Measurements from ENCODE around the gene TRIO.

Gene TRIO

GRCh38 chr5:14310901-14311300, 167.8 kb downstream of the TRIO start:
- ATAC-seq = no peak
- no peak for TF ChIP-seq TCF4 (CRISPR knock-in tag; IDR thresholded peaks at IDR 0.05; ENCODE audit: borderline replicate concordance)
- TF ChIP-seq, protein P1, sequence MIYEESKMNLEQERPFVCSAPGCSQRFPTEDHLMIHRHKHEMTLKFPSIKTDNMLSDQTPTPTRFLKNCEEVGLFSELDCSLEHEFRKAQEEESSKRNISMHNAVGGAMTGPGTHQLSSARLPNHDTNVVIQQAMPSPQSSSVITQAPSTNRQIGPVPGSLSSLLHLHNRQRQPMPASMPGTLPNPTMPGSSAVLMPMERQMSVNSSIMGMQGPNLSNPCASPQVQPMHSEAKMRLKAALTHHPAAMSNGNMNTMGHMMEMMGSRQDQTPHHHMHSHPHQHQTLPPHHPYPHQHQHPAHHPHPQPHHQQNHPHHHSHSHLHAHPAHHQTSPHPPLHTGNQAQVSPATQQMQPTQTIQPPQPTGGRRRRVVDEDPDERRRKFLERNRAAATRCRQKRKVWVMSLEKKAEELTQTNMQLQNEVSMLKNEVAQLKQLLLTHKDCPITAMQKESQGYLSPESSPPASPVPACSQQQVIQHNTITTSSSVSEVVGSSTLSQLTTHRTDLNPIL (CRISPR knock-in tag; IDR thresholded peaks at IDR 0.05; ENCODE audit: low read depth) = no peak
- no peak for TF ChIP-seq PATZ1 (CRISPR knock-in tag; IDR thresholded peaks at IDR 0.05; ENCODE audit: borderline replicate concordance)
- TF ChIP-seq BACH2 (CRISPR knock-in tag; IDR thresholded peaks at IDR 0.05; ENCODE audit: borderline replicate concordance) = no peak
- no peak for TF ChIP-seq SNAI2 (CRISPR knock-in tag; IDR thresholded peaks at IDR 0.05)
- no peak for TF ChIP-seq ESRRG (CRISPR knock-in tag; IDR thresholded peaks at IDR 0.05)
- no peak for TF ChIP-seq ARNTL (CRISPR knock-in tag; IDR thresholded peaks at IDR 0.05; ENCODE audit: borderline replicate concordance, low read depth)
- no peak for TF ChIP-seq ZNF565 (CRISPR knock-in tag; conservative IDR thresholded peaks at IDR 0.05; ENCODE audit: low read depth)
- no peak for TF ChIP-seq GLIS3 (CRISPR knock-in tag; IDR thresholded peaks at IDR 0.05)
- TF ChIP-seq OSR1 (CRISPR knock-in tag; IDR thresholded peaks at IDR 0.05) = no peak
- TF ChIP-seq CSDC2 (CRISPR knock-in tag; IDR thresholded peaks at IDR 0.05) = no peak
- no peak for TF ChIP-seq TOX (CRISPR knock-in tag; IDR thresholded peaks at IDR 0.05; ENCODE audit: borderline replicate concordance)

DNA sequence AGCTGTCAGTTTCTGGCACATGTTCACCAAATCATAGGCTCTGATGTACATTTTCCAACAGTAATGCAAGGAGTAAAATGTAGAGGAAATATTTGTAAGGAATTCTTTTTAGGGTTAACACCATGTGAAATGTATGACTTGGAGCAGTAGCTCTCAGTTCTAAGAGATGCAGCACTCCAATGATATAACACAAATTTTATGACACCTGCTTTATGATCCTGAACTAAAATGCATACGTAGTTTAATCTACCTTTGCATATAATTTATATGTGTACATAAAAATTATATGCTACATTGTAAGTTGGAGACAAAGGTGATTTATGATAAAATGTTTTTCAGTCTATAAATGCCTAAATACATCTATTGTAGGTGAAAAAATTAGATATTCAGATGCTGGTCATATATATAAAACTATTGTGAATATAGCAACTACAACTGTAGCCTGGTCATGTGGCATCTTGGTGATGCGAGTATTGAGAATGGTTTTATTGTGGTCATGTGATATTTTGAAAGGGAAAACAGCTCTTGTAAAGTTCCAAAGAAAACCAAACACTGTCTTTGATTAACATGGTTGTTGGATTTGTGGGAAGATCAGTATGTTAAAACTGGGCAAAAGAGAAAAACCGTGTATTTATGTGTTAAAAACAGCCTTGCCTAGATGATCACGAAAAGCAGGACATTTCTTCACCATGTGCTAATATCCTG, 171.0 kb downstream of the TRIO start:
- TF ChIP-seq ZNF565 (CRISPR knock-in tag; conservative IDR thresholded peaks at IDR 0.05; ENCODE audit: low read depth) (no peak), ZNF70 (CRISPR knock-in tag; IDR thresholded peaks at IDR 0.05) (no peak), ZC3H10 (CRISPR knock-in tag; IDR thresholded peaks at IDR 0.05) (no peak), PATZ1 (CRISPR knock-in tag; IDR thresholded peaks at IDR 0.05; ENCODE audit: borderline replicate concordance) (no peak), TCF4 (CRISPR knock-in tag; IDR thresholded peaks at IDR 0.05; ENCODE audit: borderline replicate concordance) (no peak), PPARA (CRISPR knock-in tag; IDR thresholded peaks at IDR 0.05; ENCODE audit: borderline replicate concordance) (no peak), BACH2 (CRISPR knock-in tag; IDR thresholded peaks at IDR 0.05; ENCODE audit: borderline replicate concordance) (no peak), GLIS3 (CRISPR knock-in tag; IDR thresholded peaks at IDR 0.05) (no peak), SNAI2 (CRISPR knock-in tag; IDR thresholded peaks at IDR 0.05) (no peak), OSR1 (CRISPR knock-in tag; IDR thresholded peaks at IDR 0.05) (no peak)
- TF ChIP-seq, protein P1 (CRISPR knock-in tag; IDR thresholded peaks at IDR 0.05; ENCODE audit: low read depth) = no peak
- TF ChIP-seq, protein P2, sequence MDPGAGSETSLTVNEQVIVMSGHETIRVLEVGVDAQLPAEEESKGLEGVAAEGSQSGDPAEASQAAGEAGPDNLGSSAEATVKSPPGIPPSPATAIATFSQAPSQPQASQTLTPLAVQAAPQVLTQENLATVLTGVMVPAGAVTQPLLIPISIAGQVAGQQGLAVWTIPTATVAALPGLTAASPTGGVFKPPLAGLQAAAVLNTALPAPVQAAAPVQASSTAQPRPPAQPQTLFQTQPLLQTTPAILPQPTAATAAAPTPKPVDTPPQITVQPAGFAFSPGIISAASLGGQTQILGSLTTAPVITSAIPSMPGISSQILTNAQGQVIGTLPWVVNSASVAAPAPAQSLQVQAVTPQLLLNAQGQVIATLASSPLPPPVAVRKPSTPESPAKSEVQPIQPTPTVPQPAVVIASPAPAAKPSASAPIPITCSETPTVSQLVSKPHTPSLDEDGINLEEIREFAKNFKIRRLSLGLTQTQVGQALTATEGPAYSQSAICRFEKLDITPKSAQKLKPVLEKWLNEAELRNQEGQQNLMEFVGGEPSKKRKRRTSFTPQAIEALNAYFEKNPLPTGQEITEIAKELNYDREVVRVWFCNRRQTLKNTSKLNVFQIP (CRISPR knock-in tag; IDR thresholded peaks at IDR 0.05; ENCODE audit: borderline replicate concordance, low read depth) = no peak
- ATAC-seq = no peak

DNA sequence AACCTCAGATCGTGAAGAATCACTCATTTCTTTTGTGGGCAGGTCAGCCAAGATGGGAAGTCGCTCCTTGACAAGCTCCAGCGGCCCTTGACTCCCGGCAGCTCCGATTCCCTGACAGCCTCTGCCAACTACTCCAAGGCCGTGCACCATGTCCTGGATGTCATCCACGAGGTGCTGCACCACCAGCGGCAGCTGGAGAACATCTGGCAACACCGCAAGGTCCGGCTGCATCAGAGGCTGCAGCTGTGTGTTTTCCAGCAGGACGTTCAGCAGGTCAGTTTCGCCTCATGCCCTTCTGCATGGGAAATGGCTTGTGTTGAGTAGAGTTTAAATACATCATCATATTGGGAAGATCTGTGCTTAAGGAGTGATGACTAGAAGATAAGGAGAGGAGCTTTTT, 173.3 kb downstream of the TRIO start:
- ATAC-seq = no peak

More for the DNA sequence above, 173.3 kb downstream of the TRIO start:
- TF ChIP-seq, protein P2 (CRISPR knock-in tag; IDR thresholded peaks at IDR 0.05; ENCODE audit: borderline replicate concordance, low read depth) = no peak
- TF ChIP-seq ISL1 (CRISPR knock-in tag; IDR thresholded peaks at IDR 0.05) = no peak
- TF ChIP-seq ESRRG (CRISPR knock-in tag; IDR thresholded peaks at IDR 0.05) = no peak
- TF ChIP-seq PATZ1 (CRISPR knock-in tag; IDR thresholded peaks at IDR 0.05; ENCODE audit: borderline replicate concordance) = no peak
- TF ChIP-seq ARNTL (CRISPR knock-in tag; IDR thresholded peaks at IDR 0.05; ENCODE audit: borderline replicate concordance, low read depth) = no peak
- TF ChIP-seq GLIS3 (CRISPR knock-in tag; IDR thresholded peaks at IDR 0.05) = no peak
- TF ChIP-seq CSDC2 (CRISPR knock-in tag; IDR thresholded peaks at IDR 0.05) = no peak
- TF ChIP-seq ZNF70 (CRISPR knock-in tag; IDR thresholded peaks at IDR 0.05) = no peak
- no peak for TF ChIP-seq BACH2 (CRISPR knock-in tag; IDR thresholded peaks at IDR 0.05; ENCODE audit: borderline replicate concordance)
- no peak for TF ChIP-seq TOX (CRISPR knock-in tag; IDR thresholded peaks at IDR 0.05; ENCODE audit: borderline replicate concordance)
